Head of caudate nucleus (tissue), 42 donors: ENCODE results near the gene OCEL1.
"Not testable (repeated sequence)": the region's sequence is repeated elsewhere in the genome, so short reads cannot be mapped to it uniquely, and the experiment has no call there.

Experiments used
- DNase-seq, 42 donors: peaks; one replicate each; pipeline versions ENCODE4 v3.0.0 to v3.0.0-alpha.2; 2020 to 2021; ENCODE audit warnings: mixed read lengths in 7 of 42
- intact Hi-C: fragments of 100-400 bp; cut with DNase I; formaldehyde crosslinking; loops from one replicate; pipeline ENCODE4 v1.15.0; 2022

Gene OCEL1

GRCh38 chr19:17249887-17250548, 24.0 kb downstream of the OCEL1 start:
- intact Hi-C loops, result no loop called here
- DNase-seq, result no peak

GRCh38 chr19:17254636-17255035, 28.6 kb downstream of the OCEL1 start:
- intact Hi-C loops, result no loop called here
- DNase-seq, result no peak

GRCh38 chr19:17255150-17255621, 29.2 kb downstream of the OCEL1 start:
- intact Hi-C loops, result no loop called here
- no peak for DNase-seq

- no peak for DNase-seq
- intact Hi-C loops, result no loop called here
Measured at GRCh38 chr19:17256130-17256529, 30.1 kb downstream of the OCEL1 start.

- intact Hi-C loops, result no loop called here
- DNase-seq, result no peak
Measured at GRCh38 chr19:17259118-17259780, 33.2 kb downstream of the OCEL1 start.

GRCh38 chr19:17259934-17260333, 33.9 kb downstream of the OCEL1 start:
- intact Hi-C loops, result no loop called here
- DNase-seq, result no peak

- peak in 40 of 42 donors; percentile 36 to 85 (median 66) for DNase-seq
- intact Hi-C loops, result no loop called here
Measured at GRCh38 chr19:17260842-17261325, 34.9 kb downstream of the OCEL1 start.

GRCh38 chr19:17262557-17262956, 36.5 kb downstream of the OCEL1 start:
- intact Hi-C loops, result no loop called here
- DNase-seq, result no peak

- intact Hi-C loops, result no loop called here
- DNase-seq, result no peak
Measured at GRCh38 chr19:17263712-17264640, 38.0 kb downstream of the OCEL1 start.

GRCh38 chr19:17264641-17264979, 38.6 kb downstream of the OCEL1 start, which contains the start of gene USHBP1:
Gene USHBP1 (minus strand): TSS chr19:17264745. CDS start chr19:17264299, 446 bp downstream.
- DNase-seq, result no peak
- intact Hi-C loops, result no loop called here

- intact Hi-C loops, result loop anchor here (5.0 kb wide), 2 partner anchors 39 to 41 kb away; partner anchors contain the start of genes DDA1, MRPL34 and OCEL1
- no peak for DNase-seq
Measured at GRCh38 chr19:17266026-17266425, 40.0 kb downstream of the OCEL1 start.

GRCh38 chr19:17266589-17266974, 40.6 kb downstream of the OCEL1 start:
- DNase-seq, result peak in 5 of 42 donors; percentile 11 to 32 (median 20)
- intact Hi-C loops, result loop anchor here (5.0 kb wide), 2 partner anchors 39 to 41 kb away; partner anchors contain the start of genes DDA1, MRPL34 and OCEL1

- intact Hi-C loops, result loop anchor here (5.0 kb wide), 2 partner anchors 40 kb away; partner anchors contain the start of genes DDA1, MRPL34 and OCEL1
- peak; percentile 92 to 100 (median 98) for DNase-seq
Measured at GRCh38 chr19:17266975-17267788, 41.2 kb downstream of the OCEL1 start, which contains the start of gene BABAM1. Gene BABAM1 (plus strand): TSS chr19:17267443. CDS start chr19:17268807, 1,364 bp downstream.

- intact Hi-C loops, result loop anchor here (5.0 kb wide), 2 partner anchors 39 to 41 kb away; partner anchors contain the start of genes DDA1, MRPL34 and OCEL1
Measured at GRCh38 chr19:17268754-17269153, 42.7 kb downstream of the OCEL1 start.

GRCh38 chr19:17274892-17275291, 48.9 kb downstream of the OCEL1 start:
- DNase-seq, intact Hi-C loops: not testable (repeated sequence)

More at GRCh38 chr19:17268754-17269153, 42.7 kb downstream of the OCEL1 start:
- no peak for DNase-seq

GRCh38 chr19:17275441-17276175, 49.6 kb downstream of the OCEL1 start:
- intact Hi-C loops, result no loop called here
- no peak for DNase-seq
